Stimulated activated CD4-positive, alpha-beta T cell treated with anti-CD3 and anti-CD28 coated beads, Interleukin-15, amount 100 ng/mL, for 1 hour (primary cell): ENCODE data around the gene FYB1.

Experiments
- DNase-seq, 2 donors: peaks; one replicate each; pipeline ENCODE4 v3.0.0-alpha.2; 2020; ENCODE audit warnings: low read depth in 1 of 2, low spot score in 1 of 2

Gene FYB1

GRCh38 chr5:39164529-39165402 lies 54.6 kb downstream of the FYB1 start:
- no peak for DNase-seq

DNA sequence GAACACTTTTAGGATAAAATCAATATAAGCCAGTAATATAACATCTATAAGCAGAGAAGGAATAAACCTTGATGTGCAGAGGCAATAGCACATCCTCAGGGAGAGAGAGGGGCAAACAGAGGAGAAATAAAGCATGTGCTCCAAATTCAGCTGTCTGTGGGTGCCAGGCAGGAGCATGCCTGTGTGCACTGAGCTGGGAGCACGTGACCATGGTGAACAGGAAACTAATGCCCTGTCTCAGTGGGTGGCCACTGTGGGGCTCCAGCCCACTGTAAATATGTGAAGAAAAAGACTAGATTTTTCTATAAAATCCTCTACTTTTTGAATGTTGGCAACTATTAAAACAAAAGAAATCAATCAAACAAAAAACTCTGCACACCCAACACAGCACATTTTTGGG lies 55.3 kb downstream of the FYB1 start:
- DNase-seq, result no peak

- no peak for DNase-seq
Observed at GRCh38 chr5:39161578-39161977, 57.8 kb downstream of the FYB1 start.

GRCh38 chr5:39160576-39161213 lies 58.7 kb downstream of the FYB1 start:
- no peak for DNase-seq

DNA sequence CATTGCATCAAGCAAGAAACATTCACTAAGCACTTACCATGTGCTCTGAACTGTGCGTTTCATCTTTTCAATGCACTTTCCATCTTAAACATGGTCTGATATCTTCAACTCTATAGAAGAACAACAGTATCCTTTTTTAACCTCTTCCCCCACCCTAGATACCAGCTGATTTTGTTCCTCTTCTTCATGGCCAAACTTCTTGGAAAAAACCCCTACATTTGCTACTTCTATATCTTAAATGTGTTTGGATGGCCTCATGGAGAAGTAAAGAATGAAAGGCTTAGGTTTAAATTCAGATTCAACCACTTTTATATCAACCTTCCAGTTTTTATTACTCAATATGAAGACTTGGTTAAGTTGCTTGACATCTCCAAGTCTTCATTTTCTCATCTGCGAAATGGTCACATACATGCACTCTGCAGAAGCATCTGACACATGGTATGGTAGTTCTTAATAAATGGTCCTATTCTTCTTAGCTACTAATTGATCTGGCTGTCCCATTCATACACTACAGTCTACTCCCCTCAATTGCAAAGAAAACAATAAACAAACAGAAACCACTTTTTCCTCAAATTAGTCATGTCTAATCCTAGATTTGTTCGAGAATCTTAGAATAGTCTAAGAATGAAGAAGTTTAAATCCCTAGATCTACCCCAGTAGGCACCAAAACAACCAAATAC lies 59.4 kb downstream of the FYB1 start:
- DNase-seq, result no peak

GRCh38 chr5:39158786-39159185 lies 60.6 kb downstream of the FYB1 start:
- no peak for DNase-seq

DNA sequence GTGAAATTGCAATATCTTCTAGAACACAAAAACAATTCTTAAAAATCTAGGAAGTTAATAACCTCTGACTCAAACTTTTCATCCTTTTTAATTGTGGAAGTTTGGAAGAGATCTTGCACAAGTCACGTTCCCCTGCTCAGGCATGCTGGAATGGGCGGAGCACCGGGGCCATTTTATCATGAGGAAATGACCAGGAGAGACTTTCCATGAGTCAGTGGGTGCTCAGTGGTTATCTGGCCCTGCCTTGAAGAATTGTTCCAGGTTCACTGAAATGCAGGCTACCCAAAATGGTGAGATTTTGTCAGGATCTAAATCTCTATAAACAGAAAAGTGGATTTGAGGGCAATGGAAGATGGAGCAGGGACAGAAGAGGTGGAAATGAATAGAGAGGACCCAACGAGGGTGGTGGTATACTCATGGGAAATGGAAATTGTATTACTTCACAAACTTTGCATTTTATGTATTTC lies 61.2 kb downstream of the FYB1 start:
- no peak for DNase-seq

GRCh38 chr5:39157701-39158100 lies 61.7 kb downstream of the FYB1 start:
- DNase-seq, result no peak

DNA sequence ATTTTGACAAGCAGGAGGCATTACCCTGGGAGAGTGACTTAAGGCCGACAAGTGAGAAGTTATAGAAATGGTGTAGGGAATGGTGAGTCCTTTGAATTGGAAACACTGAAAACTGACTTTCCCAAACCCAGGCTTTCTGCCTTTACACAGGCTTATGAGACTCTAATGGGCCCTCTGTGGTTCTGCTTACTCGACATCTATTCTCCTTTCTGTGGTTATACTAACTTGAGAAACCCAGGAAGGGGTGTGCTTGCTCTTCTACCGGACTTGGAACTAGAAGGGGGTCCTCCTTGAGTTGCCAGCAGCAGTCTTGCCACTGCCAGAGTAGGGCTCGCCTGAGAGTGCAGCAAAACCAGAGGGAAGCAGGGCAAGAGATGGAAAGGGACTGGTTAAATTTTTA lies 63.3 kb downstream of the FYB1 start:
- no peak for DNase-seq

- DNase-seq, result no peak
Observed at GRCh38 chr5:39151745-39152144, 67.6 kb downstream of the FYB1 start.

DNA sequence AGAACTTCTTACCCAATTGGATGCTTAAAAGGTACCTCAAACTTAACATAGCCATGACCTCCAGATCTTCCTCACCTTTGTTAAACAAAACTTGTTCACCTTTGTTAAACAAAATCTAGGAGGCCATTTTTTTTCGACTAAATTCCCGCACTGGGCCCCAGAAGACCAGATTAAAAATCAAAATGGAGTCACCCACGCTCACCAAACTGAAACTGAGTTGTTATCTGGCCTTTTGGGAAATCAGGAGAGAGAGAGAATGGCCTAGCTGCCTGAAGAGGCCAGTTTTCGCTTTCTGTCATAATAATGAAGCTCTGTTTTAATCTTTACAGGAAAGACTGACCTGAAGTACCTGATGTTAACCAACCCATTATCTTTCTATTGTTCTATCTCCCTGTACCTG lies 69.4 kb downstream of the FYB1 start:
- no peak for DNase-seq

DNA sequence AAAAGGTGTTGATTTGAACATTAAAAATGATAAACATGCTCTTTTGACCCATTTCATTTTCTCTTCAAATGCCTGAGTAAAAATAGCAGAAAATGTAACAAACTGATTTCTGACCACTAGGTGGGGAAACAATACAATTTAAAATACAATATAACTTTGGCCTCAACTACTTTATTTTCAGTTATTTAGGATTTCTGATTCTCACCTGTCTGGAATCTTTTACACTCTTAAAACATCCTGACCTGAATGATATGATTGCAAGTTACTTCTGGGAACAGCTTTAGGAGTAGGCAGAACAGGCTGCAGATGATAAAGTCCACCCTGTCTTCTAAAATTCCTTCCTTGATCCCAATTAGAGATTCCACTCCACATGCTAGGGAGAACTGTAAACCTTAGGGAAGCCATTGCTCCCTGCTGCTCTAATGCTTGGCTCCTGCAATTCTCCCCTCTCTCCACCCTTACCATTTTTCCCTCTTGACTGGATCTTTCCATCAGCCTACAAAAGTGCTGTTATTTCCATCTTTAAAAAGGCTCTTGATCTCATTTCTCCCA lies 70.3 kb downstream of the FYB1 start:
- DNase-seq, result no peak

- no peak for DNase-seq
Observed at GRCh38 chr5:39146831-39147540, 72.4 kb downstream of the FYB1 start.

- no peak for DNase-seq
Observed at GRCh38 chr5:39143151-39143860, 76.1 kb downstream of the FYB1 start.

DNA sequence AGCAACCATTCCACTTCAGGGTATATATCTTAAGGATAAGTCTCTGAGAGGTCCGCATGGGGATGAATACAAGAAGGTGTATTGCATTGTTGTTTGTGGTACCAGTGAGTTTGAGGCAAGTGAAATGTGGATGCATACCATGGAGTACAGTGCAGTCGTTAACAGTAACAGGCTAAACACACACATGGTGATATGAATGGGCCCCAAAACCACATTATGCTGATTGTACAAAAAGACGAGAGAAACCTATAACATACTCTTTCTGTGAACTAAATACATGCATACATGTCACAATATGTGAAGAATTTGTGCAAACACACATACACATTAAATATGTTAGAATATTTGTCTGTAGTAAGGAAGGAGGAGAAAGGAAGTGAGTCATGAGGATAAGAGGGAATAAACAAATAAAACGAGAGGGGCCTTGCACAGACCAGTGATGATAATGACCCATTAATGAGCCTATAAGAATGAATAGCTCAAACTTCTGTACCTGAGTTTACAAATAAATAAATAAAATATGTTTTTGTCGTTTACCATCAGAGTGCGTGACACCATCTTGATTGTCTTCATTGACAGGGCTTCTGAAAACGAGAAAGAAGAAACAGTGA lies 78.7 kb downstream of the FYB1 start:
- DNase-seq, result no peak

DNA sequence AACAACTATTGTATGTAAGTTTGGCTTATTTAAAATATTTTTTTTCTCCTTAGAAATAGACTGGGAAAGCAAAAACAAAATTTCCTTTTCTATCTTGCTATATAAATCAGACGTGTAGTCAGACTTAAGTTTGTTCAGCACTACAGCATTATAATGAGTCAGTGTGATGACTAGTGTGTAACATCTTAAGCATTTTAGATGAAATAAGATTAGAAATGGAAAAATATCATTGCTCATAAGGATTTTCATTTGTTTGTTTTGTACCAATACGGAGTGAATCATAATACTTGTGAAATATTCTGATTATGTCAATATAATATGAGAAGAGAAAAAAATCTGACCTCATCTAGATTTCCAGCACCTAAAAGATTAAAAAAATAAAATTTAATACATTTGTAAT lies 80.5 kb downstream of the FYB1 start:
- DNase-seq, result no peak

- no peak for DNase-seq
Observed at GRCh38 chr5:39137819-39138451, 81.4 kb downstream of the FYB1 start.

GRCh38 chr5:39137391-39137790 lies 82.0 kb downstream of the FYB1 start:
- DNase-seq, result no peak

GRCh38 chr5:39132792-39133191 lies 86.6 kb downstream of the FYB1 start:
- DNase-seq, result no peak

DNA sequence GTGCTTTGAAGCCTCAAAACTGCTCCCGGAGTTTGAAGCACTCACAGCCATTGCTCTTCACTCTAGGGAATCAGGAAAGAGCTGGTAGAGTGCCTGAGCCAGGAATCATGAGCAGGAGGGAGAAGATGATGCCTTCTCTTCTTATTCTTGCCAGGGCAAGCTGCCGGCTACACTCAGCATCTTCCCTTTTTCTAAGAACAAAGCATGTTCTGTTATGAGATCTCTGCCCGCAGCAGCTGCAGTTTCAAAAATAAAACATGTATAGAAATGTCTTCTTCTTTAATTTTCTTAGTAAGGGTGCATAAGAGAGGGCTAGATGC lies 87.3 kb downstream of the FYB1 start:
- no peak for DNase-seq
